Islet precursor cell (in vitro differentiated cells): ENCODE data around the gene MACROD2.
A peak's percentile ranks its signal among the peaks of the same experiment; 100 is the strongest.

Source experiments
- DNase-seq: peaks from one replicate; pipeline ENCODE4 v3.0.0-alpha.2; 2018

MACROD2 gene

GRCh38 chr20:14932040-14932439 is 936.7 kb downstream of the MACROD2 start:
- no peak for DNase-seq

- no peak for DNase-seq
Measured at GRCh38 chr20:14935285-14935684, 940.0 kb downstream of the MACROD2 start.

GRCh38 chr20:14937021-14937420 is 941.7 kb downstream of the MACROD2 start:
- no peak for DNase-seq

- DNase-seq = no peak
Measured at GRCh38 chr20:14937846-14938245, 942.5 kb downstream of the MACROD2 start.

DNA sequence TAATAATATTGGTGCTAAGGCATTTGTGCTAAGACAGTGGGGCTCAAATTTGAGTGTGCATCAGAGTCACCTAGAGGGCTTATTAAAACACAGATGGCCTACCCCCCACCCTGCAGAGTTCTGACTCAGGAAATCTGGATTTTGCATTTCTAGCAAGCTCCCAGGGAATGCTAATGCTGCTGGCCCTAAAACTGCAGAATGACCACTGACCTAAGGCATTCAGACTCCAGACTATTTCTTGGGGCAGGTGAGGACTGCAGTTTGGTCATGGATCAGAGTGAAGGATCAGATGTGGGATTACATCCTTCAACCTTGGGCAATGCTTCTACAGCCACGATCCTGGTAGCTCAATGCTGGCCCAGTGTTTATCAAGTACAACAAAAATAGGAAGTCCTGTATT is 952.2 kb downstream of the MACROD2 start:
- peak; percentile 68 for DNase-seq

DNA sequence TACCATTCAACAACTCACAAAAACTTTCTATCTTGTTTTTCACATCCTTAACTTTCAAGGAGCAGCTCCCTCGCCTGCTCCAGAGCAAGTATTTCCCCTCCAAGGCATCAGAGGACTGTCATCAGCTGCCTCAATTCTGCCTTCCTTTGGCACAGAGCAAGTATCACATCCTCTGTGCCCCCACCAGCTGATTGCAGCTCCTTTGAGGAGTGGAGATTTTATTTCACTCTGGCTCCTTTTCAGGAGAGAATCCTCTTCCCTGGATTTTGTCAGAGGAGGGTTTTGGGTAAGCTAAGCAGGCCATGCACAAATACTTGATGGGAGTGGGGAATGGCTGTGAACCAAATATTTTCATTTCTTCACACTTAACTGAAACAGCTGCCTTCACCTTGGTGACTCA is 952.6 kb downstream of the MACROD2 start:
- DNase-seq = no peak

GRCh38 chr20:14948416-14948815 is 953.1 kb downstream of the MACROD2 start:
- DNase-seq = no peak

- no peak for DNase-seq
Measured at GRCh38 chr20:14950633-14951032, 955.3 kb downstream of the MACROD2 start.

- DNase-seq = no peak
Measured at GRCh38 chr20:14951105-14951504, 955.8 kb downstream of the MACROD2 start.

DNA sequence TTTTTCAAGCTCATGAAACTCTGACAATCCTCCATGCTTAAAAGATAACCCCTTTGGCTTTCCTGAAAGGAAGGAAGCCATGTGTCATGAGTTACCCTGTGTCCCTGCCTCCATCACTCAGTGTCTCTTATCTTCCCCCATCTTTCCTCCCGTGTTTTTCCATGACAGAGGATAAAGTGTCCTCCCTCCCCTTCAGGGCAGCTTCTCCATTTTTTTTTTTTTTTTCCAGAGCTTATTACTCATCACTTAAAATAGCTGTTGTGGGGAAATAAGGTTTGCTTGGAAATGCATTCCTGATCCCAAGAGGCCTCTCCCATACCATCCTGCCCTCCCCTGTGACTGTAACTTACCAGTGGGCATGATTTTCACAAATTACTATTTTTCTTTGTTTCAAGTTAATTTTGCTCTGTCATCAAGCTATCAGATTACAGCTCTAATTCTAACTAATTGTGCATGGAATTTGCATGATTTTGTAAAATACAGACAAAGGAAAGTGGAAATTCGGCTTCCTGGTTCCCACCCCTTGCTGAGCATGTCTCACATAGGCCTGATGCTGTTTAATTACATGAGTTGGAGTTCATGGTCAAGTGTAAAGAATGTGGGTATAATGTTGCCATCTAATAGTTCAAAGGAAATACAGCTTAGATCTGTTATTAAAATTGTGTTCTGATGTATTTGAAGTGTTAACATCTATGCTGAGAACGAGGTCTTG is 956.5 kb downstream of the MACROD2 start:
- DNase-seq = peak; percentile 58

DNA sequence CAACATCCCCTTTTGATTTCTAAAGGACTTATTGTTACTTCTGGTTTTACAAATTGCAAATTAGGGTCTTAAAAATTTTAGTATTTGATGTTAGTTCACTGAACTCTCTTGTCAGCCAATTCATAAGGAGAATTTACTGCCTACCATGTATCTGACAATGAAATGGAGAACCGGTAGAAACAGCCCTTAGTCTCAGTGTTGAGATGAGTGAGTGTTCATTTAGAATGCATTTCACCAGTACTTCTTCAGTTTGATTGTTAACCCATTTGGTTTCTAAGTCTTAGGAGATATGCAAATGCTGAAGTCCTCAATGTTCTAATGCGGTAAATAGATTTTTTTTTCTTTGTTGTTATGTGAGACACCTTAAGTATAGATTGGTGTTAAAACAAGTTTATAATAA is 958.4 kb downstream of the MACROD2 start:
- no peak for DNase-seq

DNA sequence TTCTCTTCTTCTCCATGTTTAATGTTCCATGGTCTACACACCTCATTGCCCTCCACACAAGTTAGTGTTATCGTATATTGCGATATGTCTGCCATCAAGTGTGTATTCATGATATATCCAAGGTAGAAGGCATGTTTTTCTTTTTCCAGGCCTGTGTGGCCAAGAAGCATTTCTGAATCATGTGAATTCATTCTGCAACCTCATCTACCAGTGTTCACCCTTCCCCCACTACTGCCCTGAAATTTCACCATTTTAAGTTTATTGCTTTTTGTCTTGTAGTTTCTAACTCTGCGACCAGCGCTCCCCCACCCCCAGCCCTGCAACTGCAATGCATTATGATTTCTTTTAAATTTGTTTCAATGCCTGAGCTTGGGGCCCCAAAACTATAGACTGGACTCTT is 960.1 kb downstream of the MACROD2 start:
- DNase-seq = no peak

- no peak for DNase-seq
Measured at GRCh38 chr20:14956026-14956425, 960.7 kb downstream of the MACROD2 start.

DNA sequence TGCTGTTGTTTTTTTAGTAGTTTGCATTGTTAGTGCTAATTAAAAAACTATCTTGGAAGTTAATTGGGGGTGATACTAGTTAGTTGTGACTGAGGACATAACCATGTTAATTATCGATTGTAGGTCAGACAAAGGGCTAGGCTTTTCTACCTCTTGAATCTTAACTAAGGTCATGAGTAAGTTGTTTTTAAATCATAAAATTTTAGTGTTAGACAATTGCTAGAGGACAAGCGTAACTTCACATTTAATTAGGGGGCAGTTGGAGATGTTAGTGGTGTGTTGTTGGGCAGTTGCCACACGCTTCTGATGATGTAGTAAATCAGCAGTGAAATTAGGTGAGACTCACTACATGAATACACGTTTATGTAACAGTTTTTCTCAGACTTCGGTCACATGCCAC is 961.2 kb downstream of the MACROD2 start:
- no peak for DNase-seq

- peak; percentile 53 for DNase-seq
Measured at GRCh38 chr20:14957402-14957801, 962.1 kb downstream of the MACROD2 start.

- no peak for DNase-seq
Measured at GRCh38 chr20:14958626-14959025, 963.3 kb downstream of the MACROD2 start.

- no peak for DNase-seq
Measured at GRCh38 chr20:14959506-14960475, 964.5 kb downstream of the MACROD2 start.

GRCh38 chr20:14960831-14961230 is 965.5 kb downstream of the MACROD2 start:
- no peak for DNase-seq

DNA sequence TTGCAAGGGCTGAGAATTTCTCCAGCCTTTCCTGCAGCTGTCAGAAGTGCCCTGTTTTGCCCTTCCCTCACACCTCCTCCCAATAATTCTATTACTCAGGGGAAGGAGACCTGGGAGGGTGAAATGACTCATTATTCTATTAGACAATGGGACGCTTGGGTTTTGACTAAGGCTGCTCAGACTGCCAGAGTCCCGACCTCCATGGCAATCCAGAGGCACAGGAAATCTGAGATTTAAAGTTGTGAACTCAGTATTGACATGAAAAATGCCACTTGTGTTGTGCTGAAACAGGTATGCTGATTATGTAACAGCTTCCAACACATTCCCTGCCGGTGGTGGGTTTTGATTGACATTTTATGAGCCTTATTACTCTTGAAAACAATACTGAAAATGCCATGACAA is 967.9 kb downstream of the MACROD2 start:
- peak; percentile 60 for DNase-seq

GRCh38 chr20:14966203-14966602 is 970.9 kb downstream of the MACROD2 start:
- DNase-seq = no peak

DNA sequence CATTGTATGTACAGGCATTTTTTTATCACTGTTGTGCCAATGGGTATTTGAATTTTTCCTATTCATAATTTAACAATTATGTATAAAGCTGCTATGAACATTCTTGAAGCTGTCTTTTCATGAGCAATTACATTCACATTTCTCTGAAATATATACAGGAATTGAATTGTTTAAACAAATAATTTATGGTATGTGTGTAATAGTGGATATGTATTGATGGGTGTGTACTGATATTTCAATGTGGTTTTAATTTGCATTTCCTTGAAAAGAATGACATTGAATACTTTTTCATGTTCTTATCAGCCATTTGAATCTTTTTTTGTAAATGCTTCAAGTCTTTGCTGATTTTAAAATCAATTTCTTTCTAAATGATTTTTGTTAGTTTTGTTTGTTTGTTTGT is 971.5 kb downstream of the MACROD2 start:
- no peak for DNase-seq

- no peak for DNase-seq
Measured at GRCh38 chr20:14972256-14972655, 976.9 kb downstream of the MACROD2 start.

DNA sequence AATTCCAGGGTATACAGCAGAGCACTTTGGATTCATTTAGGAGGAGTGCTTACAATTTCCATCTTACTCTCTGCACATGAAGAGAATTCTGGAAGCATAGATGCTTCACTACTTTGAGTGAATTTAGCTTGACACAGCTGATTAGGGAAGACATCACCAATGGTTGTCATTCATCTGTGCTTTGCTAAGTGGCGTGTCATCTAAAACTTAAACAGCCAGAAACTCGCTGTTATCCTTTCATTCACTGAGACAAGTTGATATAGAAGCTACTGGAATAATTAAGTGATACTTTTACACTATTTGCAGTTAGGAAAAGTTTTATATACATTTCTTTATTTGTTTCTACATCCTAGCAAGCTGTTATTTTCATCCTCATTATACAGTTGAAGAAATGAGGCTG is 977.4 kb downstream of the MACROD2 start:
- no peak for DNase-seq

GRCh38 chr20:14979453-14979986 is 984.2 kb downstream of the MACROD2 start:
- DNase-seq = no peak
